OCI-LY7 (cell line): ENCODE results near the gene TMEM222. TPM values are rescaled to one million over a fixed set of nuclear protein-coding genes. Genes with fewer than 3 reads are reported as not detected.
A peak's percentile ranks its signal among the peaks of the same experiment; 100 is the strongest.

Experiments used
- Bru-seq: library from RNA; stranded (reverse); fragments of 400-500 nt; gene quantifications from one replicate; lab custom pipeline; 2021; lab: Mats Ljungman, UMichigan
- BruChase-seq, 2 experiments: library from RNA; stranded (reverse); fragments of 400-500 nt; gene quantifications; one replicate each; lab custom pipeline; 2021; lab: Mats Ljungman, UMichigan
- BruUV-seq: library from RNA; stranded (reverse); fragments of 400-500 nt; replicated peaks from 2 replicates; lab custom pipeline; 2021; lab: Mats Ljungman, UMichigan
- CTCF ChIA-PET: fragments of 300-600 bp; sonication (Branson Sonifier 250); formaldehyde crosslinking; loops from one replicate; lab custom pipeline; 2022; ENCODE audit warnings: antibody characterized with exemption; ENCODE audit not compliant: unreplicated experiment; lab: Charles Lee
- POLR2A ChIA-PET: fragments of 300-600 bp; sonication (Branson Sonifier 250); formaldehyde crosslinking; loops from one replicate; lab custom pipeline; 2022; ENCODE audit warnings: antibody characterized with exemption; lab: Charles Lee
- DNase-seq: peaks from one replicate; pipeline ENCODE4 v3.0.0-alpha.2; 2015; ENCODE audit warnings: low spot score
- H2AFZ ChIP-seq: fragments of 200-600 bp; sonication (generic), shearing (Covaris generic); 2 replicates; pipeline ENCODE4 v1.6.1; 2014; ENCODE audit warnings: mild to moderate bottlenecking, antibody characterized with exemption, low read length, moderate library complexity
- H3K27ac ChIP-seq: fragments of 200-600 bp; sonication (generic); 2 replicates; pipeline ENCODE4 v1.5.1; 2014; ENCODE audit warnings: mixed run types, low read depth, mild to moderate bottlenecking, moderate library complexity, low read length, inconsistent platforms; ENCODE audit not compliant: poor library complexity, severe bottlenecking
- H3K36me3 ChIP-seq: fragments of 200-600 bp; sonication (generic); 2 replicates; pipeline ENCODE4 v1.6.1; 2014; ENCODE audit warnings: mild to moderate bottlenecking, antibody characterized with exemption, low read length, moderate library complexity, mixed read lengths; ENCODE audit not compliant: insufficient read depth
- H3K4me1 ChIP-seq: fragments of 200-600 bp; sonication (generic); 2 replicates; pipeline ENCODE4 v1.5.1; 2014; ENCODE audit warnings: mild to moderate bottlenecking, low read length; ENCODE audit not compliant: insufficient read depth, poor library complexity, severe bottlenecking
- H3K4me2 ChIP-seq: fragments of 200-600 bp; sonication (generic); 2 replicates; pipeline ENCODE4 v1.6.1; 2014; ENCODE audit warnings: mild to moderate bottlenecking, low read length
- H3K4me3 ChIP-seq: fragments of 200-600 bp; sonication (generic); 2 replicates; pipeline ENCODE4 v1.5.1; 2014; ENCODE audit warnings: mild to moderate bottlenecking, low read depth, low read length; ENCODE audit not compliant: poor library complexity, severe bottlenecking
- H3K79me2 ChIP-seq: fragments of 200-600 bp; sonication (generic); 2 replicates; pipeline ENCODE4 v1.6.1; 2016; ENCODE audit warnings: low read depth, mild to moderate bottlenecking, low read length, moderate library complexity, mixed read lengths; ENCODE audit not compliant: insufficient read depth
- H3K9me2 ChIP-seq: fragments of 200-600 bp; sonication (generic); 2 replicates; pipeline ENCODE4 v1.6.1; 2016; ENCODE audit warnings: mild to moderate bottlenecking, low read length, mixed read lengths; ENCODE audit not compliant: insufficient read depth
- H3K9me3 ChIP-seq: fragments of 200-600 bp; sonication (generic); 2 replicates; pipeline ENCODE4 v1.6.1; 2014; ENCODE audit warnings: mild to moderate bottlenecking, mixed run types, low read length, mixed read lengths
- H4K20me1 ChIP-seq: fragments of 200-600 bp; sonication (generic); 2 replicates; pipeline ENCODE4 v1.6.1; 2014; ENCODE audit warnings: mild to moderate bottlenecking, antibody characterized with exemption, low read length, moderate library complexity, mixed read lengths; ENCODE audit not compliant: insufficient read depth
- CTCF ChIP-seq: fragments of 200-600 bp; sonication (generic); conservative IDR thresholded peaks from 2 replicates; pipeline ENCODE4 v1.5.1; 2014; ENCODE audit warnings: mild to moderate bottlenecking, antibody characterized with exemption, low read length, moderate library complexity, mixed read lengths
- EZH2phosphoT487 ChIP-seq: fragments of 200-600 bp; sonication (generic); IDR thresholded peaks from 2 replicates; pipeline ENCODE4 v1.6.1; 2018; ENCODE audit warnings: low read depth, borderline replicate concordance, mild to moderate bottlenecking, mixed run types, antibody characterized with exemption, low read length, moderate library complexity, mixed read lengths
- intact Hi-C: fragments of 100-400 bp; cut with micrococcal nuclease; formaldehyde crosslinking; loops from one replicate; pipeline ENCODE4 v1.10.0; 2022; ENCODE audit not compliant: unreplicated experiment
- long read RNA-seq: library from polyadenylated mRNA; stranded (forward); transcript quantifications from one replicate; pipeline ENCODE4 v2.0.0, GENCODE V29; 2022
- total RNA-seq, 2 experiments: library from RNA; depleted of rRNA in 1 of 2; stranded (reverse); fragments of >200 nt in 1 of 2; shearing (Covaris generic) in 1 of 2; gene quantifications; 2 replicates each; pipeline ENCODE4 v1.2.3, GENCODE V29; 2014 to 2022

TMEM222 gene, protein sequence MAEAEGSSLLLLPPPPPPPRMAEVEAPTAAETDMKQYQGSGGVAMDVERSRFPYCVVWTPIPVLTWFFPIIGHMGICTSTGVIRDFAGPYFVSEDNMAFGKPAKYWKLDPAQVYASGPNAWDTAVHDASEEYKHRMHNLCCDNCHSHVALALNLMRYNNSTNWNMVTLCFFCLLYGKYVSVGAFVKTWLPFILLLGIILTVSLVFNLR
- total RNA-seq (2014; rRNA removed; shearing (Covaris generic)) = 32.8 and 43.4 TPM in 2 replicates
- total RNA-seq (2022) = 29.5 and 30.9 TPM in 2 replicates
- Bru-seq, nascent RNA = percentile 76 among the genes with signal in this experiment
- BruChase-seq, experiment 1, labeled RNA remaining after a 6-hour chase = percentile 73 among the genes with signal in this experiment
- BruChase-seq, experiment 2, labeled RNA remaining after a 2-hour chase = percentile 77 among the genes with signal in this experiment
- long read RNA-seq, transcript TMEM222-211 (6 exons, 1,613 nt) = major isoform, 30 of 56 reads
- long read RNA-seq, transcript TMEM222-202 (7 exons, 1,665 nt) = minor isoform, 5 of 56 reads
- long read RNA-seq, partial matches to known transcripts = 3 of 56 reads
- long read RNA-seq, other reads (novel, unspliced or antisense) = 6 of 56 reads

DNA sequence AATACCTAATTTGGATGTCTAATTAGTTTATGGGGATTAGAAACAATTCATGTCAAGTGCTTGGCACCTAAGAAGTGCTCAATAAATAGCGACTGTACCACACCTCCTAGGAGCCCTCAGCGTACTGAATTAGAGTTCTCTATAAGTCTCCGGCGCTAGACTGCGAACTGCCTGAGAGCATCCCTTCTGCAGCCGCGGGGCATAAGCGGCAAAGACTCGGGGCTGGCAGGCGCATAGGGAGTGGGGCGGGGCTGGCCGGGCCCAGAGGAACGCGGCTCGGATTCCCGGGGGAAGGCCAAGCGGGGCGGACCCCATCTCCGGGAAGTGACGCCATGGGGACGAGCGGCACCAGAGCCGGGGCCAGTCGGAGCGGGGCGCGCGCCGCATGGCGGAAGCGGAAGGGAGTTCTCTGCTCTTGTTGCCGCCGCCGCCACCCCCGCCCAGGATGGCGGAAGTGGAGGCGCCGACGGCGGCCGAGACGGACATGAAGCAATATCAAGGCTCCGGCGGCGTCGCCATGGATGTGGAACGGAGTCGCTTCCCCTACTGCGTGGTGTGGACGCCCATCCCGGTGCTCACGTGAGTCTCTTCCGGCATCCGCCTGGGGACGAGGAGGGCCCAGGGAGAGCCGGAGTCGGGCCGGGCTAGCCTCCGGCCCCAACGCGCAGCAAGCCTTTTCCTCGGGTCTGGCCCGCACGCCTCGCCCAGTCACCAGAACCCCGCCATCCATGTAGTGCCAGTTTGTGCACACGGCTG is at the start of gene TMEM222:
TMEM222 (plus strand) TSS at position 351 of the 756 bp plus-strand sequence; CDS start at position 386, 35 bp downstream.
- H4K20me1 ChIP-seq = no peaks in the 10 kb centered on the region
- DNase-seq = peak; percentile 98
- H3K4me2 ChIP-seq = peak within 1 kb of the TSS; percentile 85
- no peaks in the 10 kb centered on the region for H3K9me2 ChIP-seq
- H3K27ac ChIP-seq = peak within 1 kb of the TSS; percentile 75
- ChIA-PET CTCF (no interaction called here), POLR2A (interaction anchor here (0.7 to 1.1 kb wide), 3 partner anchors 40 to 211 kb away, joined by 3 to 4 read pairs (median 3); no protein-coding TSS in a partner anchor)
- H3K79me2 ChIP-seq = peaks cover 47% of the 10 kb centered on the region
- no peaks in the 10 kb centered on the region for H3K9me3 ChIP-seq
- H3K4me3 ChIP-seq = peak within 1 kb of the TSS; percentile 98
- intact Hi-C loops = loop anchor here (1.0 to 10.0 kb wide), 3 partner anchors 19 to 343 kb away; no protein-coding TSS in a partner anchor
- peaks cover 29% of the 10 kb centered on the region for H3K36me3 ChIP-seq
- peak within 1 kb of the TSS; percentile 81; the same call in 1 of the 2 replicates for H2AFZ ChIP-seq
- TF ChIP-seq EZH2phosphoT487 (no peak), CTCF (no peak)
- peaks cover 10% of the 10 kb centered on the region for H3K4me1 ChIP-seq
- BruUV-seq = no TSS peak

GRCh38 chr1:27274204-27274603 is 47.8 kb upstream of the TMEM222 start:
- H3K4me3 ChIP-seq = no peak overlapping the region
- H3K79me2 ChIP-seq = no peaks in the 10 kb centered on the region
- ChIA-PET CTCF (no interaction called here), POLR2A (no interaction called here)
- TF ChIP-seq EZH2phosphoT487 = no peak
- no peak for TF ChIP-seq CTCF
- no peaks in the 10 kb centered on the region for H3K36me3 ChIP-seq
- intact Hi-C loops = no loop called here
- DNase-seq = no peak
- no peak overlapping the region for H3K27ac ChIP-seq
- no peak overlapping the region for H2AFZ ChIP-seq
- no peaks in the 10 kb centered on the region for H4K20me1 ChIP-seq
- no peak overlapping the region for H3K4me2 ChIP-seq
- peaks cover 5% of the 10 kb centered on the region for H3K9me3 ChIP-seq
- BruUV-seq = no TSS peak
- H3K4me1 ChIP-seq = no peaks in the 10 kb centered on the region
- H3K9me2 ChIP-seq = no peaks in the 10 kb centered on the region
